T-cell (primary cell): ENCODE measurements around the gene F11R. TPM values are rescaled to one million over a fixed set of nuclear protein-coding genes. Genes with fewer than 3 reads are reported as not detected.
"Not testable (repeated sequence)": the region's sequence is repeated elsewhere in the genome, so short reads cannot be mapped to it uniquely, and the experiment has no call there.

ENCODE experiments used
- ATAC-seq, 4 experiments: fragments of 200-7000 bp in 3 of 4; fragments of 150-1000 bp in 1 of 4; cut with Tn5 transposase; replicated peaks in 1 of 4; 1 replicate in 3 of 4; 2 replicates in 1 of 4; pipeline ENCODE4 v1.10.0; 2021; ENCODE audit warnings: moderate library complexity in 3 of 4, mild to moderate bottlenecking in 2 of 4, moderate number of reproducible peaks in 1 of 4
- CTCF ChIA-PET, 2 donors: fragments of 300-600 bp; sonication (Branson Sonifier 250); formaldehyde crosslinking; loops; one replicate each; lab custom pipeline; 2022; ENCODE audit warnings: antibody characterized with exemption in 2 of 2; lab: Charles Lee
- POLR2A ChIA-PET, 2 donors: fragments of 300-600 bp; sonication (Branson Sonifier 250); formaldehyde crosslinking; loops; one replicate each; lab custom pipeline; 2022; ENCODE audit warnings: antibody characterized with exemption in 2 of 2; lab: Charles Lee
- DNase-seq, 35 experiments: peaks; one replicate each; pipeline versions ENCODE4 v3.0.0 to v3.0.0-alpha.2; 2013 to 2023
- H3K27ac ChIP-seq: one replicate; pipeline ENCODE4 v1.5.1; 2013; ENCODE audit warnings: low read length
- H3K27me3 ChIP-seq, 2 experiments: replicated peaks in 1 of 2; 1 replicate in 1 of 2; 2 replicates in 1 of 2; pipeline versions ENCODE4 v1.6.1 to v1.7.0; 2013; ENCODE audit warnings: low read length in 1 of 2, mixed read lengths in 1 of 2; ENCODE audit not compliant: control insufficient read depth in 2 of 2, insufficient read depth in 2 of 2; ENCODE audit errors: extremely low read depth in 1 of 2
- H3K36me3 ChIP-seq, 2 donors: 1 replicate in 1 of 2; 2 replicates in 1 of 2; pipeline versions ENCODE4 v1.6.1 to v1.7.0; 2013; ENCODE audit warnings: low read length in 1 of 2; ENCODE audit not compliant: control insufficient read depth in 2 of 2, insufficient read depth in 1 of 2; ENCODE audit errors: extremely low read depth in 1 of 2
- H3K4me1 ChIP-seq, 2 experiments: 1 replicate in 1 of 2; 2 replicates in 1 of 2; pipeline versions ENCODE4 v1.6.1 to v1.7.0; 2013; ENCODE audit warnings: low read length in 2 of 2, mixed read lengths in 1 of 2; ENCODE audit not compliant: insufficient read depth in 2 of 2, control insufficient read depth in 1 of 2; ENCODE audit errors: extremely low read depth in 1 of 2
- H3K4me3 ChIP-seq, 2 donors: 1 replicate in 1 of 2; 2 replicates in 1 of 2; pipeline versions ENCODE4 v1.5.1 to v1.7.0; 2013; ENCODE audit warnings: mild to moderate bottlenecking in 2 of 2, low read length in 1 of 2, moderate library complexity in 1 of 2; ENCODE audit not compliant: control insufficient read depth in 1 of 2; ENCODE audit errors: extremely low read depth in 1 of 2
- H3K9me3 ChIP-seq: 2 replicates; pipeline ENCODE4 v1.7.0; 2013
- H3K27ac Mint-ChIP-seq, 2 donors: one replicate each; pipeline ENCODE4 v1.8.0; 2020 to 2021; ENCODE audit warnings: mild to moderate bottlenecking in 2 of 2, mixed read lengths in 2 of 2
- H3K27me3 Mint-ChIP-seq, 2 donors: one replicate each; pipeline ENCODE4 v1.8.0; 2021 to 2022; ENCODE audit warnings: mixed read lengths in 2 of 2
- H3K36me3 Mint-ChIP-seq: one replicate; pipeline ENCODE4 v1.8.0; 2021; ENCODE audit warnings: mixed read lengths
- H3K4me1 Mint-ChIP-seq, 3 donors: one replicate each; pipeline ENCODE4 v1.8.0; 2020 to 2022; ENCODE audit warnings: mixed read lengths in 3 of 3, mild to moderate bottlenecking in 1 of 3
- H3K4me3 Mint-ChIP-seq, 3 donors: one replicate each; pipeline ENCODE4 v1.8.0; 2020 to 2022; ENCODE audit warnings: mild to moderate bottlenecking in 3 of 3, mixed read lengths in 3 of 3, moderate library complexity in 3 of 3
- H3K9me3 Mint-ChIP-seq, 3 donors: one replicate each; pipeline ENCODE4 v1.8.0; 2020 to 2022; ENCODE audit warnings: mixed read lengths in 3 of 3
- WGBS: methylation state at CpG from one replicate; pipeline ENCODE4 v1.1.5; 2013; ENCODE audit warnings: missing lambda C conversion rate; ENCODE audit not compliant: insufficient coverage; 5-methylcytosine and 5-hydroxymethylcytosine counted together
- total RNA-seq, 35 experiments: library from RNA in 6 of 35; stranded (reverse) in 6 of 35; fragments of 120-200 nt in 1 of 35; gene quantifications; one replicate each; pipeline versions ENCODE4 v1.2.1 to v1.2.4 and lab custom pipeline; 2013 to 2026

F11R gene
- total RNA-seq, 5 donors from 2014 or later (not counting 1 experiment from before 2014, with no cell fraction given), result 14.6 to 21.0 (median 18.7) TPM

DNA sequence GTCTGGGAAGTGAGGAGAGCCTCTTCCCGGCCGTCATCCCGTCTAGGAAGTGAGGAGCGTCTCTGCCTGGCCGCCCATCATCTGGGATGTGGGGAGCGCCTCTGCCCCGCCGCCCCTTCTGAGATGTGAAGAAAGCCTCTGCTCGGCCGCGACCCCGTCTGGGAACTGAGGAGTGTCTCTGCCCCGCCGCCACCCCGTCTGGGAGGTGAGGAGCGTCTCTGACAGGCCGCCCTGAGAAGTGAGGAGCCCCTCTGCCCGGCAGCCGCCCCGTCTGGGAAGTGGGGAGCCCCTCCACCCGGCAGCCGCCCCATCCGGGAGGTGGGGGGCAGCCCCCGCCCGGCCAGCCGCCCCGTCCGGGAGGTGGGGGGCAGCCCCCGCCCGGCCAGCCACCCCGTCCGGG, 8.5 kb upstream of the F11R start:
- POLR2A ChIA-PET, ATAC-seq, H3K4me3 Mint-ChIP-seq, H3K9me3 ChIP-seq, H3K36me3 ChIP-seq, CTCF ChIA-PET, H3K27me3 Mint-ChIP-seq, H3K27ac ChIP-seq, H3K4me3 ChIP-seq, H3K9me3 Mint-ChIP-seq, H3K4me1 ChIP-seq, H3K27me3 ChIP-seq, DNase-seq, H3K27ac Mint-ChIP-seq: not testable (repeated sequence)
- peaks cover 9 to 20% (median 18%) of the 10 kb centered on the region in 3 donors for H3K4me1 Mint-ChIP-seq
- WGBS, result 100% methylated on average over 6 of the region's 32 CpGs
- peaks cover 12% of the 10 kb centered on the region for H3K36me3 Mint-ChIP-seq

DNA sequence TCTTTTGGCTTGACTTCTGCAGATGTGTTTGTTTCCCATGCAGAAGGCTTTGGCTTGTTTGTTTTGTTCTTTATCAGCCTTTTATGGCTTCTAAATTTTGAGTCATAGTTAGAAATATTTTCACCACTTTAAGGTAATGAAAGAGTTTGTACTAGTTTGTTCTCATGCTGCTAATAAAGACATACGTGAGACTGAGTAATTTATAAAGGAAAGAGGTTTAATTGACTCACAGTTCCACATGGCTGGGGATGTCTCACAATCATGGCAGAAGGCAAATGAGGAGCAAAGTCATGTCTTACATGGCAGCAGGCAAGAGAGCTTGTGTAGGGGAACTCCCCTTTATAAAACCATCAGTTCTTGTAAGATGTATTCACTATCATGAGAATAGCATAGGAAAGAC, 6.0 kb upstream of the F11R start:
- H3K4me1 ChIP-seq, H3K4me3 ChIP-seq, H3K27me3 Mint-ChIP-seq, H3K27me3 ChIP-seq, H3K9me3 Mint-ChIP-seq, H3K36me3 ChIP-seq, H3K9me3 ChIP-seq, H3K27ac ChIP-seq, DNase-seq, ATAC-seq, H3K36me3 Mint-ChIP-seq, H3K4me3 Mint-ChIP-seq: not testable (repeated sequence)
- peaks cover 2 to 19% (median 8%) of the 10 kb centered on the region in 3 donors for H3K4me1 Mint-ChIP-seq
- ChIA-PET CTCF (interaction anchor here (0.6 to 0.8 kb wide), 5 partner anchors 14 to 82 kb away, joined by 3 to 5 read pairs (median 4); no protein-coding TSS in a partner anchor), POLR2A (interaction anchor here in 1 of 2 donors (0.6 to 0.7 kb wide), 3 partner anchors 18 to 929 kb away, joined by 3 to 4 read pairs (median 4); no protein-coding TSS in a partner anchor)
- WGBS, result 80% methylated on average over 1 of the region's 1 CpG
- peak overlapping the region; percentile 0 to 19 for H3K27ac Mint-ChIP-seq

DNA sequence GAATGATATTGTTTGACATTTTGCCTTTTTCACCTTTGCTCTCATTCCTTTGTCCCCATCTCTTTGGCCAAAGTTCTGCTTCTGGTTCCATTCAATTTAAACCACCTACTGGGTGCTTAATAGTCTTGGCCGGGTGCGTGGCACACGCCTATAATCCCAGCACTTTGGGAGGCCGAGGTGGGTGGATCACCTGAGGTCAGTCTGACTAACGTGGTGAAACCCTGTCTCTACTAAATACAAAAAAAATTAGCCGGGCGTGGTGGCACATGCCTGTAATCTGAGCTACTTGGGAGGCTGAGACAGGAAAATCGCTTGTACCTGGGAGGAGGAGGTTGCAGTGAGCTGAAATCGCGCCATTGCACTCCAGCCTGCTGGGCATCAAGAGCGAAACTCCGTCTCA, 1.5 kb upstream of the F11R start:
- DNase-seq, H3K9me3 Mint-ChIP-seq, H3K36me3 Mint-ChIP-seq, H3K27ac ChIP-seq, H3K27me3 Mint-ChIP-seq, ATAC-seq, H3K9me3 ChIP-seq, H3K36me3 ChIP-seq, H3K27me3 ChIP-seq, H3K4me3 ChIP-seq: not testable (repeated sequence)
- CTCF ChIA-PET, result interaction anchor here in 1 of 2 donors (0.7 kb wide), 1 partner anchor 9 kb away, joined by 3 read pairs; no protein-coding TSS in a partner anchor
- peak overlapping the region; percentile 34 to 94 (median 92) for H3K4me3 Mint-ChIP-seq
- H3K27ac Mint-ChIP-seq, result peak overlapping the region; percentile 39 to 41
- 100% methylated on average over 7 of the region's 12 CpGs for WGBS
- H3K4me1 Mint-ChIP-seq, result peaks cover 29 to 47% (median 35%) of the 10 kb centered on the region in 3 donors
- peaks cover 10 to 19% of the 10 kb centered on the region in 2 experiments for H3K4me1 ChIP-seq
- POLR2A ChIA-PET, result interaction anchor here in 1 of 2 donors (0.7 kb wide), 1 partner anchor 77 kb away, joined by 3 read pairs; no protein-coding TSS in a partner anchor

DNA sequence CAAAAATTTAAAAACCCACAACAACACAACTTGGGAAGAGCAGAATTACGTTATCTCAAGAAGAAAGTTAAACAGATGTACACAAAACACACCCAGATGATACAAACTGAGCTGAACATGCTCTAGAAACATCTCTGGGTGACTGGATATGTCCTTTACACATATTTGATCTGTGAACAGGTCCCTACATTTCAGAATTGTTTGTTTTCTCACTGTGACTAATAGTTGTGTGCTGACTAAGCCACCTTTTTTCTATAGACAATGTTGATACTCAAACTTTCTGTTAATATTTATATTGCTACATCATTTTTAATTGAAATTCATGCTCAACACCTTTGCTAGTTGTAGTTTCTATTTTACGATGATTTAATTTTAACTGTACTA, 1.0 kb upstream of the F11R start:
- ATAC-seq (no peak), DNase-seq (no peak)
- H3K27me3 ChIP-seq, result no peaks in the 10 kb centered on the region
- Mint-ChIP-seq H3K27me3 (no peaks in the 10 kb centered on the region), H3K9me3 (no peaks in the 10 kb centered on the region), H3K4me3 (peak overlapping the region; percentile 92 to 94 (median 94)), H3K36me3 (peaks cover 2% of the 10 kb centered on the region), H3K4me1 (peaks cover 29 to 49% (median 36%) of the 10 kb centered on the region in 3 donors), H3K27ac (peak overlapping the region; percentile 82 to 93)
- POLR2A ChIA-PET, result interaction anchor here (0.7 to 1.5 kb wide), 3 partner anchors 16 to 347 kb away, joined by 3 to 7 read pairs (median 3); partner anchors contain the start of gene TSTD1 (in 1 of the 2)
- CTCF ChIA-PET, result interaction anchor here (1.2 to 1.8 kb wide), 4 partner anchors 10 to 204 kb away, joined by 5 to 12 read pairs (median 10); partner anchors contain the start of genes TOMM40L (in 1 of the 2) and TSTD1 (in 1 of the 2)
- WGBS, result 50% methylated on average over 1 of the region's 2 CpGs
- peaks cover 10 to 19% of the 10 kb centered on the region in 2 experiments for H3K4me1 ChIP-seq
- H3K36me3 ChIP-seq, result no peaks in the 10 kb centered on the region
- H3K4me3 ChIP-seq, result no peak overlapping the region
- H3K27ac ChIP-seq, result no peak overlapping the region
- no peaks in the 10 kb centered on the region for H3K9me3 ChIP-seq

DNA sequence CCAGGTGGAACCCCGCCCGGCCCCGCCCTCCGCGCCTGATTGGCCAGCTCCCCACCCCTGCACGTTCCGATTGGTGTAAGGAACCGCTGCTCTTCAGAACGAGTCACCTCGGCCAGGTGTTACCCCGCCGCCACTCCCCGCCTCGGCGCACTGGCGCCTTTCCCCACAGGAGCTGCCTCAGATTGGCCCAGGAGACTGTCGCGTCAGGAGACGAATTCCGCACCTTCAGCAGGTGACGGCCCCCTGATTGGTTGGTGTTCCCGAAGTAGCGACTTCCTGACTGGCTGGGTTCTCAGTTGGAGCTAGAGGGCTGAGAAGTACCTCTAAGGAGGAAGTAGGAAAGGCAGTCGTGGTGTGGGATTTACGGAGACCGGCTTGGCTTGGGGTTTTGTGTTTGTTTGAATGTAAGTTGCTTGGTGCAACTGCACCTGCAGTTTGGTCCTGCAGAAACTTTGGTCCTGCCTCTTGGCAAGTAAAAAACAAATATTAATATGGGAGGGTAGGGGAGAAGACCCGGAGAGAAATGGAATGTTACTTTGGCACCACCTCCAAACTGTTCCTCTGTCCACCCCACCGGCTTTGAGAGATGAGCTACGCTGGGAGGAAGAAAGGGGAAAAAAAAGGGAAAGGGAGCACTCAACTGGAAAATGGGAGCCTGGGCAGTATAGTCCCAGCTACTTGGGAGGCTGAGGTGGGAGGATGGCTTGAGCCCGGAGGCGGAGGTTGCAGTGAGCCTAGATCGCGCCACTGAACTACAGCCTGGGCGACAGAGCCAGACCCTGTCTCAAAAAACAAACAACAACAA, 415 bp upstream of the F11R start:
- POLR2A ChIA-PET, result interaction anchor here (0.5 to 1.7 kb wide), 24 partner anchors 9 to 532 kb away, joined by 3 to 12 read pairs (median 4); partner anchors contain the start of genes DEDD (in 2 of the 2), ARHGAP30 (in 1 of the 2), PCP4L1 (in 1 of the 2) and TSTD1 (in 1 of the 2)
- CTCF ChIA-PET, result interaction anchor here (0.5 to 1.8 kb wide), 18 partner anchors 9 to 624 kb away, joined by 3 to 12 read pairs (median 5); partner anchors contain the start of genes CD48 (in 1 of the 2), PPOX (in 1 of the 2), TOMM40L (in 1 of the 2) and TSTD1 (in 1 of the 2)
- 15% methylated on average over 29 of the region's 34 CpGs for WGBS
- H3K27ac ChIP-seq, result peak overlapping the region; percentile 64
- H3K36me3 ChIP-seq, result no peaks in the 10 kb centered on the region
- Mint-ChIP-seq H3K4me1 (peaks cover 29 to 49% (median 40%) of the 10 kb centered on the region in 3 donors), H3K4me3 (peak overlapping the region; percentile 92 to 94 (median 94)), H3K36me3 (no peaks in the 10 kb centered on the region), H3K27me3 (no peaks in the 10 kb centered on the region), H3K27ac (peak overlapping the region; percentile 82 to 93), H3K9me3 (no peaks in the 10 kb centered on the region)
- H3K27me3 ChIP-seq, result no peaks in the 10 kb centered on the region
- H3K4me1 ChIP-seq, result peaks cover 10 to 19% of the 10 kb centered on the region in 2 experiments
- peak overlapping the region; percentile 74 to 83 for H3K4me3 ChIP-seq
- ATAC-seq, result peak; percentile 94 to 97 (median 95)
- H3K9me3 ChIP-seq, result no peaks in the 10 kb centered on the region
- peak; percentile 72 to 94 (median 91) for DNase-seq
